Ovary (tissue), 3 donors: ENCODE data around the gene FAM3D.

ENCODE experiments used
- CTCF ChIP-seq, 3 donors: fragments of 450-650 bp in 2 of 3; fragments of 200-600 bp in 1 of 3; IDR thresholded peaks; one replicate each; pipeline versions ENCODE4 v1.5.1 to v1.8.0; 2016 to 2022; ENCODE audit warnings: antibody characterized with exemption in 3 of 3, mild to moderate bottlenecking in 1 of 3
- EP300 ChIP-seq: sonication (generic); formaldehyde crosslinking; IDR thresholded peaks from one replicate; pipeline ENCODE4 v1.6.1; 2017; ENCODE audit warnings: antibody characterized with exemption
- POLR2A ChIP-seq: fragments of 450-650 bp; IDR thresholded peaks from one replicate; pipeline ENCODE4 v1.6.1; 2017; ENCODE audit warnings: antibody characterized with exemption, mild to moderate bottlenecking, moderate library complexity
- donor health status: DM: no; HTN: no; CAD: no.

- TF ChIP-seq POLR2A, result no peak
- no peak for TF ChIP-seq CTCF (IDR thresholded peaks at IDR 0.05)
- TF ChIP-seq EP300, result no peak
Measured at GRCh38 chr3:58624550-58624949, 42.0 kb downstream of the FAM3D start.
